GM19467 (cell line): ENCODE data around the gene SUPT6H.

Experiments used
- ATAC-seq: cut with Tn5 transposase; IDR thresholded peaks from one replicate; pipeline ENCODE4 v1.9.1; 2021; ENCODE audit warnings: mild to moderate bottlenecking, moderate library complexity; ENCODE audit not compliant: unreplicated experiment

The SUPT6H gene

GRCh38 chr17:28747801-28748750, 86.1 kb downstream of the SUPT6H start:
- no peak for ATAC-seq

- ATAC-seq = no peak
Observed at GRCh38 chr17:28748852-28749515, 87.0 kb downstream of the SUPT6H start.

- no peak for ATAC-seq
Observed at GRCh38 chr17:28749516-28750177, 87.6 kb downstream of the SUPT6H start.

GRCh38 chr17:28750178-28751047, 88.4 kb downstream of the SUPT6H start:
- peak; percentile 58 for ATAC-seq

- ATAC-seq = no peak
Observed at GRCh38 chr17:28751600-28752366, 89.8 kb downstream of the SUPT6H start.
